Mesangial cell (primary cell): ENCODE results near the gene RHOC. TPM values are rescaled to one million over a fixed set of nuclear protein-coding genes. Genes with fewer than 3 reads are reported as not detected.

ENCODE experiments used
- total RNA-seq: library from RNA; depleted of rRNA; stranded (reverse); fragments of >200 nt; gene quantifications from 2 replicates; pipeline ENCODE4 v1.2.3, GENCODE V29; 2015

Gene RHOC
- total RNA-seq, result 552 and 779 TPM in 2 replicates

GRCh38 chr1:112706505-112707220 lies at the start of gene RHOC:
Gene RHOC, minus strand, starts transcription at chr1:112707127. Its CDS starts 3,328 bp downstream, at chr1:112703799.

GRCh38 chr1:112715264-112716053 lies 8.5 kb upstream of the RHOC start, which contains the start of gene PPM1J:
Gene PPM1J, minus strand, starts transcription at chr1:112715332. Its CDS starts 31 bp downstream, at chr1:112715301.

GRCh38 chr1:112674440-112674985 lies 32.4 kb downstream of the RHOC start, which contains the start of gene MOV10:
Gene MOV10, plus strand, starts transcription at chr1:112674659. Its CDS starts 254 bp downstream, at chr1:112674913.

Other genes with a start within 250 kb of the RHOC start
- 2.1 and 44.4 TPM in 2 replicates for gene WNT2B, start 198.2 kb downstream of the RHOC start, total RNA-seq
- gene ST7L, start 88.0 kb downstream of the RHOC start, total RNA-seq, result 12.3 and 14.3 TPM in 2 replicates
- gene CAPZA1, start 87.3 kb downstream of the RHOC start, total RNA-seq, result 117 and 183 TPM in 2 replicates
- 54.8 and 101 TPM in 2 replicates for gene MOV10, start 32.5 kb downstream of the RHOC start, total RNA-seq
- 2.3 and 4.4 TPM in 2 replicates for gene PPM1J, start 8.2 kb upstream of the RHOC start, total RNA-seq
- 69.4 and 72.5 TPM in 2 replicates for gene SLC16A1, start 249.1 kb upstream of the RHOC start, total RNA-seq